ENCODE measurements around the gene HHEX. TPM values are rescaled to one million over a fixed set of nuclear protein-coding genes. Genes with fewer than 3 reads are reported as not detected.

The HHEX gene
- total RNA-seq, 1 experiment from 2014 or later = 11.0 TPM

DNA sequence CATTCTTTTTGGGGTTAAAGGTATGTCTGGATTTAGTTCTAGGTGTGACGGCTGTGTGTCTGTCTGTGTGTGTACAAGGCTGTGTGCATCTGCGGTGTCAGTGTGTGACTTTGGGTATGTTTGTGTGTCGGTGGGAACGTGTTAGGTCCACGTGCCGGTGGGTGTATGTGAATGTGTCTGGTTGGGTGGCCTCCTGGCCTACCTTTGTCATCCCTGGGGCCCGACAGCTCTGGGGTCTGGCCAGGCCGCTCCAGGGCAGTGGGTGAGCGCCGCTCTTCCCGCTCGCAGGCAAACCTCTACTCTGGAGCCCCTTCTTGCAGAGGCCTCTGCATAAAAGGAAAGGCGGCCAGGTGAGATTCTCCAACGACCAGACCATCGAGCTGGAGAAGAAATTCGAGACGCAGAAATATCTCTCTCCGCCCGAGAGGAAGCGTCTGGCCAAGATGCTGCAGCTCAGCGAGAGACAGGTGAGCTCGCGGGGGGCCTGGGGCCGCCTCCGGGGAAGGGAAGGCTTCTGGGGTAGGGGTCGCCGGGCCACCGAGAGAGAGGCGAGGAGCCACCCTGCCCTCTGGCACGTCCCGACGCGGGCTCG, 2.4 kb downstream of the HHEX start:
- RAD21 ChIA-PET (ENCODE audit: low non-redundant PET in 1 of 2, low total read pairs in 2 of 2, uncharacterized antibody in 2 of 2, unreplicated experiment in 2 of 2) = no interaction called here
- Histone ChIP-seq H2AFZ (ENCODE audit: low read depth, low read length, poor library complexity, severe bottlenecking) (no peak overlapping the region), H4K20me1 (ENCODE audit: insufficient read depth) (no peaks in the 10 kb centered on the region), H3K4me1 (ENCODE audit: control insufficient read depth in 1 of 2, insufficient read depth in 2 of 2, low read length in 2 of 2) (peaks cover 0 to 16% of the 10 kb centered on the region in 2 experiments; a peak in 3 of 4 replicates), H3K4me3 (replicated peaks in 1 of 2; ENCODE audit: low read depth in 1 of 2, low read length in 2 of 2) (no peak overlapping the region), H3K27ac (ENCODE audit: low read depth, low read length) (no peak overlapping the region), H3K36me3 (ENCODE audit: control insufficient read depth in 1 of 2, insufficient read depth in 2 of 2, low read length in 2 of 2) (peaks cover 0 to 7% of the 10 kb centered on the region in 2 experiments; a peak in 1 of 4 replicates), H3K79me2 (ENCODE audit: insufficient read depth, low read length) (peaks cover 12% of the 10 kb centered on the region; the same call in 1 of the 2 replicates), H3K9me3 (ENCODE audit: control insufficient read depth in 1 of 2, insufficient read depth in 1 of 2, low read depth in 1 of 2, low read length in 2 of 2) (no peaks in the 10 kb centered on the region), H3K9ac (ENCODE audit: low read length) (no peak overlapping the region), H3K27me3 (ENCODE audit: insufficient read depth, low read length) (no peaks in the 10 kb centered on the region), H3K9me2 (ENCODE audit: insufficient read depth) (no peaks in the 10 kb centered on the region), H3K4me2 (ENCODE audit: low read length) (no peak overlapping the region)
- BruUV-seq (replicated peaks) = no TSS peak
- DNase-seq (ENCODE audit: low read depth, low spot score) = no peak
- no peak for ATAC-seq
- CTCF ChIA-PET = no interaction called here
- POLR2A ChIA-PET = no interaction called here
- intact Hi-C loops (cut with micrococcal nuclease) = no loop called here
- TF ChIP-seq EZH2phosphoT487 (IDR thresholded peaks at IDR 0.05; ENCODE audit: borderline replicate concordance) (no peak), EGR1 (IDR thresholded peaks at IDR 0.05; ENCODE audit: low read depth) (no peak), RAD21 (IDR thresholded peaks at IDR 0.05; ENCODE audit: low read depth) (no peak), SRF (IDR thresholded peaks at IDR 0.05; ENCODE audit: low read depth) (no peak), EZH2 (IDR thresholded peaks at IDR 0.05) (no peak), POLR2AphosphoS5 (IDR thresholded peaks at IDR 0.05; ENCODE audit: low read depth, low read length) (no peak), SP1 (IDR thresholded peaks at IDR 0.05; ENCODE audit: low read depth) (no peak)
- TF ChIP-seq, protein P1, sequence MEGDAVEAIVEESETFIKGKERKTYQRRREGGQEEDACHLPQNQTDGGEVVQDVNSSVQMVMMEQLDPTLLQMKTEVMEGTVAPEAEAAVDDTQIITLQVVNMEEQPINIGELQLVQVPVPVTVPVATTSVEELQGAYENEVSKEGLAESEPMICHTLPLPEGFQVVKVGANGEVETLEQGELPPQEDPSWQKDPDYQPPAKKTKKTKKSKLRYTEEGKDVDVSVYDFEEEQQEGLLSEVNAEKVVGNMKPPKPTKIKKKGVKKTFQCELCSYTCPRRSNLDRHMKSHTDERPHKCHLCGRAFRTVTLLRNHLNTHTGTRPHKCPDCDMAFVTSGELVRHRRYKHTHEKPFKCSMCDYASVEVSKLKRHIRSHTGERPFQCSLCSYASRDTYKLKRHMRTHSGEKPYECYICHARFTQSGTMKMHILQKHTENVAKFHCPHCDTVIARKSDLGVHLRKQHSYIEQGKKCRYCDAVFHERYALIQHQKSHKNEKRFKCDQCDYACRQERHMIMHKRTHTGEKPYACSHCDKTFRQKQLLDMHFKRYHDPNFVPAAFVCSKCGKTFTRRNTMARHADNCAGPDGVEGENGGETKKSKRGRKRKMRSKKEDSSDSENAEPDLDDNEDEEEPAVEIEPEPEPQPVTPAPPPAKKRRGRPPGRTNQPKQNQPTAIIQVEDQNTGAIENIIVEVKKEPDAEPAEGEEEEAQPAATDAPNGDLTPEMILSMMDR (IDR thresholded peaks at IDR 0.05 in 2 of 3, conservative IDR thresholded peaks at IDR 0.05 in 1 of 3; ENCODE audit: borderline replicate concordance in 1 of 3, insufficient read depth in 1 of 3, low read depth in 2 of 3, low read length in 2 of 3) = no peak
